ENCODE results near the gene MARK1.

Gene MARK1

DNA sequence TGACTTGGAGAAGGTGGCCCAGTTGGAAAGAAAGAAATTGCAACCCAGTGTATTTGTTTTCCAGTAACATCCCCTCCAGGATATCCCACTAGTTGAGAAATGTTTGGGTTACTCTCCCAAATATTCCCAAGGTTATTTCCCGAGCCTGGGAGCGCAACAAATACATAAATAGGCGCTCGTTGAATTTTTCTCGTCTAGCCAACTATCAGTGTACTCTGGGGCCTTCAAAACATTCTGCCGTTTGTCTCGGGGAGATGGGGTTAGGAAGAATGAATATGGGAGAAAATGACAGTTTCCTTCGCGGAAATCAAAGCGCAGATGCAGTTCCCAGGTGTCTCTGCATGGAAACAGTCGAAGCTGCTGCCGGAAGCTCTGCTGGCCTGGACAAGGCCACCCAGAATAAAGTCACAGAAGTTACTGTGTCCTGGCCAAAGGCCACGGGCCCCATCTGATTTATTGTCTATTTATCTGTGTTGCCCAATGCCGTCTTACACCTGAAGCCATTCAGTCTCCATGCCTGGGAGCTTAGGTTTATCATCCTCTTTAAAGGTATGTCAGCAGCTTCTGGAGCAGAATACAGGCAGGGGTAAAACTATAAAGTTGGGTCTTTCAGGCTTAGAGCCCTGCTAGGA lies 163.2 kb downstream of the MARK1 start:
- DNase-seq (ENCODE audit: low read depth): no peak

DNA sequence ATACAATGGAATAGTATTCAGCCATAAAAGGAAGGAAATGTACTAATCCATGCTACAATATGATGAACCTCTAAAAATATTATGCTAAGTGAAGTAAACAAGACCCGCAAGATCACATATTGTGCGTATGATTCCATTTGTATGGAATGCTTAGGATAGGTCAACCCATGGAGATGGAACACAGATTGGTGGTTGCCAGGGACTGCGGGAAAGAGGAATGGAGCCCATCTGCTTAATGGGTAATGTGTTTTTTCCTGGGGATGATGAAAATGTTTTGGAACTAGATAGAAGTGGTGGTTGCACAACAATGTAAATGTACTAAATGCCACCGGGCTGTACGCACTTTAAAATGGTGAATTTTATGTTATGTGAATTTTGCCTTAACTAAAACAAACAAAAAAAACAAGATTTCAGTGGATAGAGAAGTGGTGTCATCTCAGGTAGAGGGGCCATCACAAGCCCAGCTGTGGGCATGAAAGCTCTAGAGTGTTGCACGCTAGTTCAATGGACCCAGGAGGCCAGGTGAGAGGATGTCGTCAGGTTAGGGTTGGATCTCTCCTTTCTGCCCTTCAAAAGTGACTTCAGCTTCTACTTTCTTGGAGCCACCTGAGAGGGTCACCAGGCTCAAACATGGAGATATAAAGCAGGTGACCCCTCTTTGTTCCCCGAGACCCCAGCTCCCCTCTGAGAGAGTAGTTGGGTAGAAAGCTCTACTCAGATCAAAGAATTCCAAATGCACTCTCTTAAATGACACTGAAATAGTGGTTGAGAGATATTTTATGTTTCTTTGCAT lies 164.7 kb downstream of the MARK1 start:
- no peak for DNase-seq (ENCODE audit: low read depth)

DNA sequence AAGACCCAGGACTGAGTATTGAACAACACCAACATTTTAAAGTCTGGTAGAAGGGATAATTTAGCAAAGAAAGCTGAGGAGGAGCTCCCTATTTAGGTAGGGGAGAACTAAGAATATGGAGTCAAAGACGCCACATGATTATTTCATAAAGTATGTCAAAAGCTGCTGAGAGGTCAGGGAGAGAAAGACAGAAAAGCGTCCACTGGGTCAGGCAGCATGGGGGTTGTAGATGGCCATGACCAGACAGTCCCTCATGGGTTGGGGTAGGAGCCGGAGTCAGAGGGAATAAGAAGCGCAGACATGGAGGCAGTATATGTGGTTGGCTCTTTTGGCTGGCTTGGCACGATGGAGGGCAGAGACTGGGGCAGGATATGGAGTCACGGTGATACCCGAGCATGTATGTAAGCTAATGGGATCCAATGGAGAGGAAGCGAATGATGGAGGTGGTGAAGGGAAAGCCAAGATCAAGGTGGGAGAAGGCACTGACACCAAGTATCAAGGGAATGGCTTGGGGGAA lies 167.0 kb downstream of the MARK1 start:
- DNase-seq (ENCODE audit: low read depth): no peak

DNA sequence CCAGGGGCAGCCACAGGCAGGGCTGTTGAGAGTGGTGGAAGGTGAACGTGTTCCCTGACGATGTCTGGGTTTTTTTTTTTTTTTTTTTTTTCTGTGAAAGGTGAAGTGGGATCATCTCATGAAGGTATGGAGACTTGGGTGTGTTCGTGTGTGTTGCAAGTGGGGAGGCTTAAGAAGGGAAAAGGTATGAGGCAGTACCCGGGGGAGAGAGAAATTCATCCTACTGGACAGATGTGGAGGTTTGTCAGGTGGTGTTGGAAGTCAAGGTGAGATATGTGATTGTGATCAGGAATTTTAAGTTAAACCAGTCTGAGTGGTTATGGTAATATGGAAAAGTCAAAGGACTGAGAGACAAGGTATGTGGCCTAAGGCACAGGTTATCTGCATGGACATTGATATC lies 167.5 kb downstream of the MARK1 start:
- DNase-seq (ENCODE audit: low read depth): no peak

DNA sequence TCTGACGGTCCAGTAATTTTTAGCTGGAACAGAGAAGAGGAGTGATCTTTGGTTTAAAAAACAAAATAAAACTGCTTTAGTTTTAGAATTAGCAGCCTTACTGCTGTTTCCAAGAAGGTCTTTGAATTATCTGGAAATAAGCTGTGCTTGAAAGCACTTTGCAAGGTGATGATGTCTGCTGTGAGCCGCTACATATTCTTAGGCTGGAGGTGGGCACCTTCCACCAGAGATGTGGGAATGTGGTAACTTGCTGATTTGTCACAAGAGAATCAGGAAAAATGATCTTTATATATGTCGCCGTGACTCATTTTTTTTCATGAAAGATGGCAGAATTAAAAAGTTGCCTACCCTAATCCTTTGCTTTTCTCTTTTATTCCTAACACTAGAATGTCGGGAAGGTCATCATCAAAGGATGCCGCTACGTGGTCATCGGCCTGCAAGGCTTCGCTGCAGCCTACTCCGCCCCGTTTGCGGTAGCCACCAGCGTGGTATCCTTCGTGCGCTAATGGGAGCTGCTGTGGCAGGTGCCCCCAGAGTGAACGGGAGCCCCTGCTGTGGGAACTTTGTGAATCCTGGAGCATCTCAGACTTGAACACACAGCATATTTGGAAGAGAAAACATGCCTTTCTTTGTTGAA lies 168.4 kb downstream of the MARK1 start:
- no peak for DNase-seq (ENCODE audit: low read depth)

DNA sequence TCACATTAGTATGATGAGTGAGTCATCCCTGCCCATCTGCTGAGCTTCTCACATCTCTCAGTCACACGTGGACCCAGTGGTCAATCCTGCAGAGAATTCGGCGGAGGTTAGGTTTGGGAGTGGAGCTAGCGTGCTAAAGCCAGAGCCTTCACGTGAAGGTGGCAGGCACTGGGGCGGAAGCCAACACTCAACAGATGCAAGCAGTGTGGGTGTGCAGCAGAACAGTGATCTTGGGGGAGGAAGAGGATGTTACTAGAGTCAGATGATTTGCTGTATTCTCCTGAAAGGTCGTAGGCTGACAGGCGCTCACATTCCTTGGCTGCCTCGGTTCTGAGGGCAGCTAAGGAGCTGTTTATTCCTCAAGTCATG lies 168.9 kb downstream of the MARK1 start:
- DNase-seq (ENCODE audit: low read depth): no peak

DNA sequence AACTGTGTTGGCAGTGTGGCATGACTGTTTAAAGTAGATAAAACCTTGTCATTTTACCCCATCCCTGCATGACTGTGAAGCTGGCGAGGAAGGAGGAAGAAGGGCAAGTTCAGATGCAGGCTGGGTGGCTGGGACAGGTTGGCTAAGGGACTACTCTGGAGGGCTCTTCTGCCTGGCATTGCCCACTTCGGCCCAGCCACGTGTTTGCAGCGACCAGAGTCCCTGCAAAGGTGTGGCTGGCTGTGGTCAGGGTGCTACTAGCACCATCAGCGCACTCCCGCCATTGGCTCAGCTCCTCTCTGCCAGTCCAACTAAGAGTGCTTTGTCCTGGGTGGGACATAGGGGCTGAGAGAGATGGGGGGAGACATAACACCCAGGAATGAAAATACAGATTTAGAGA lies 169.4 kb downstream of the MARK1 start:
- DNase-seq (ENCODE audit: low read depth): no peak

DNA sequence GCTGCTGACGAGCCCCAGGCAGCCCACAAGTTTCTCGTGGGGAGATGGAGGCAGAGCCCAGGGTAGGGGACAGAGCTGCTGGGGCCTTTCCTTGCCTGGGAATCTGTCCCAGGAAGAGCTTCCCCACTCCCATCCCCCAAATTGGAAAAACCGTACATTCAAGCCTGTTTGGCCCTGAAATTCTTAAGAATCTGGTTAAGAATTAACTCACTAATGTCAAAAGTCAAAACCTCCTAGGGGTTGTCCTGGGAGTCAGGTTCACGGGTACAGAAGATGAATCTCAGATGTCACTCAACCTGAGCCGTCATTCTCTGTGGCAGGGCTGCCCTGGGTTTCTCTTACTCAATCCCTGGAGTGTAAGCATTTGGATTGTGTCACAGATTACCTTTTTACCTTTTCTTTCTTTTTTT lies 170.7 kb downstream of the MARK1 start:
- no peak for DNase-seq (ENCODE audit: low read depth)

DNA sequence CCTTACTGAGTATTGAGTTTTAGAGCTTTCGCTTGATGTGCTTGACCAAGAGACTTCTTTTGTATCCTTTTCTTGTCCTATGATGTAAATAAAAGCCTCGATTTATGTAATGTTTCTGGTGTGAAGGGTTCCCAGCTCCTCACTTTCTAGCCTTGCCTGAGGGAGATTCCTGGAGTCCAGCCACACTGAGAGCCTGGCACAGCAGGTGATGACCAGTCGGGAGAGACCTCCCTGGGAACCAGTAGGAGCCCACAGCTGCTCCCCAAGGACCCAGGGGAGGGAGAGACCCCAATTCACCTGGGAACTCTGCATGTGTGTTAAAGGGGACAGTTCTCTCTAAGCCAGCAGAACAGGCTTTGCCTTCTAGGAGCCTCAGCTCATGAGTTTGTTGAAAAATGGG lies 171.1 kb downstream of the MARK1 start:
- DNase-seq (ENCODE audit: low read depth): no peak

DNA sequence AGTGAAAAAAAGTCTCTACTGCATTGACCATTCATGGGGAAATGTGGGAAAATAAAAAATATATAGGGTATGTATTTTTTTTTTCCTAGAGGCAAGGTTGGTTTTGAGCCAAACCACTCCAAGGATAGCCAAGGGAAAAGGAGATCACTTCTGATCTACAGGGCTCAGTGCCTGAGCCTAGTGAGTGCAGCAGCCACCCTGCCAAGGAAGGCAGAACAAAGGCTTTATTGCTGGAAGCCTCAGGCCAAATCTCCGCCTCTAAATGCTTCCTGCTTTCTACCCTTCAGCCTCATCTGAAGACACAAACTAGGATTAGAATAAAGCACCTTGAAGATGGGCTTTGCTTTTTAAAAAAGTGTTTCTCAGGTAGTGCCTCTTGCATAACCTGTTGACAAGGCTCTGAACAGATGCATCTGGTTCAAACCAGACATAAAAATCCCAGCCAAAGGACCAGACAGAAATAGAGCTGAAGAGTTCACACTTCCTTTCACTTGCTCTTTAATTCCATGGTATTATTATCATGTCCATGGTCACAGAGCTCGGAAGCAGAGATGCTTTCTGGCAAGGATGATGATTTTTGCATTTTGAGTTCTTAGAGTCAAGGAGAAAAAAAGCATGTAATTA lies 172.7 kb downstream of the MARK1 start:
- no peak for DNase-seq (ENCODE audit: low read depth)

DNA sequence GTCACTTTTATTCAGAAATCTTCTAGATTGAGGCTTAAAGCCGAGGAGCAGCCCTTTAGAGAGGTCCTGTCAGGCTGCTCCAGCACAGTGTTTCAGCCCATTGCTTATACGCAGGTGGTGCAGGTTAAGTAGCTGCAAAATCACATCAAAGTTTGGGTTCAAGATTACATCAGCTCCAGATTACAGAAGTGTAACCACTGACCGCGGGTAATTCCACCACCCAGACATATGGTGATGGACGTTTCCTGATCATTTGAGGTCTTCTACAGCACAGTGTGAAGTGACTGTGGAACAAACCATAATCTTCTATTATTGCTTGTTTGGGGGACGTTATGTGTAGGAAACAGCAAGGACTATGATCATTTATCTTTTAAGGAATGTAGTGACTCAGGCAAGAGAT lies 174.0 kb downstream of the MARK1 start:
- no peak for DNase-seq (ENCODE audit: low read depth)

DNA sequence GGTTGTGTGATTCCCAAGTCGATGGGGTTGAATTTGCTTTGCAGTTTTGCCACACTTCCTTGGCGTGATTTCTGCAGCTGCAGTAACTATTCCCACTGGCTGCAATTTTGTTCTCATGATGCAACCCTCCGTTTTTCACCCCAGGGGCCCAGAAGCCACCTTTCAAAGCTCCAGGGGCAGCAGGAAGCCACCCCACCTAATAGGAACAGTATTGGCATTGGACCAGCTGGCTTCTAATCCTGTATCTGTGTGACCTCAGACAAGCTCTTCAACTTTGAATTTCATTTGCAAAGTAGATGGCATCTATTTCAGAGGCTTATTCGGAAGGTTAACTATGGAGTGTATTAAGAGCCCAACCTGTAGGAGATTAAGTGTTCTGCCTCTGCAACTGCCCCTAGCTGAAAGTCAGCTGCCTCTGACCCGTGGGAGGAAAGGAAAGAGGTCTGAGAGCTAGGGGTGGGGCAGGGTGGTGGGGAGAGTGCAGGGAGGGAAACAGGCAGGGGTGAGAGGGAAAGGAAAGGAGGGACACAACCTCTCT lies 174.9 kb downstream of the MARK1 start:
- DNase-seq (ENCODE audit: low read depth): no peak

DNA sequence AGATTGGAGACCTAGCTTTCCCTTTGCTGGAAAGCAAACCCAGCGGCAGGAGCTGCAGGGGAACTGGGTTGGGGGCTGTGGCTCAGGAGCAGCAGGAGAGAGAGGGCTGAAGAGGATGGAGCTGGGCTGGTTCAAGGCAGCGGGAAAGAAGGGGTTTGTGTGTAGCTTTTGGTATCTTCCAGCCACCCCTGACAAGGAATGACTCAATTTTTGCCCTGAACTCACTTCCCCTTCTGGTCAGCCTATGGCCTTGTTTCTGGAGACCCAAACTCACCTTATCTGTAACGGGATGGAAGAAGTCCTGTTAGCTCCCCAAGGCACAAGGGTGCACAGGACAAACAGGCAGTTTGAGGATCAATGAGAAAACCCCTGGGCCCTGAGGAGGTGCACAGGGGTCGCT lies 175.4 kb downstream of the MARK1 start:
- no peak for DNase-seq (ENCODE audit: low read depth)

DNA sequence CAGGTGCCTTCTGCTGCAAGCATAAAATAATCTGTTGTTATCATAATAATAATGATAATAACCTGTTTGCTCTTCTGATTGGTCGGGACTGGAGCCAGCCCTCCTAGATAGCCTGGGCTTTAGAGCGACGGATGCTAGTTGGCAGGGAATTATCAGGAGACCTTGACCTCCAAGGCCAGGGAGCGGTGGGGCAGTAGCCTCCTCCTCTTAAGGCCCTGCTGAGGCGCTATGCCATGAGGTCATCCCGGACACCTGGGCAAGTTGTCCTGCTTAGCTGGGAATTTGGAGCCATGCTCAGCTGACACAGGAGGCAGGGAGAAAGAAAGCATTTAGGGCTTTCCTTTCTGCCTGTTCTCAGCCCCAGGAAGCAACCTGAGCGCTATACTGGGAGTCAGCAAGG lies 177.8 kb downstream of the MARK1 start:
- DNase-seq (ENCODE audit: low read depth): no peak

DNA sequence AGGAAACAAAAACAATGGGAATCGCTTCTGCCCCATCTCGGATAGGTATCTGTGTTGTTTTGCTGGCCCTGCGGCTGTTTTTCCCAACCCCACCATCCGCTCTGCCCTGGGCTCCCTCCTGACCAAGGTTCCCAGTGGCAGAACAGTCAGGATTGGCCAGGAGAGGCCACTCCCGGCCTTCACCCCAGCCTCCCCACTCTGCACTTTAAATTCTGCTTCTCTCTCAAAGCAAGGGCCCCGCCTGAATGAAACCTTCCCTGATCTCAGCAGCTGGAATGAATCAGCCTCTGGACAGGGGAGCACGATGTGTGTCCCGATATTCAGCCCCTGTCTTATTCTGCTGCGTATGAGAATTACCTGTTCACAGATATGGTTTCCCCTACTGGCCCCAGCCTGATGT lies 178.5 kb downstream of the MARK1 start:
- DNase-seq (ENCODE audit: low read depth): no peak

DNA sequence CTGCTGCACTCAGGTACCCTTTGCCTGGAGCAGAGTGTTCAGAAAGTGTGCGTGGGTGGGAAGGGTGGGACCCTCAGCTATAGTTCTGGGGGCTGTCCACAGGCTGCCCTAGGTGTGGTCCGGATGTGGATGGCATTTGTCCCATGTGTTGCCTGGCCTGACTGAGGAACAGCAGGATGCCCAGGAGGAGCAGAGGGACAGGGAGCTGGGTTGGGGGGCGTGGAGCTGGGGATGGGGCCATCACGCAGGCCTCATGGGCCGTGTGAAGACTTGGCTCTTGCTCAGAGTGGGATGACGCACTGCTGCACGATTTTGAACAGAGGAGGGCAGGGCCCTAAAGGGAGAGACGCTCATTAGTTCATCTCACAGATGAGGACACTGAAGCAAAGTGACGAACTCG lies 179.2 kb downstream of the MARK1 start:
- DNase-seq (ENCODE audit: low read depth): no peak

DNA sequence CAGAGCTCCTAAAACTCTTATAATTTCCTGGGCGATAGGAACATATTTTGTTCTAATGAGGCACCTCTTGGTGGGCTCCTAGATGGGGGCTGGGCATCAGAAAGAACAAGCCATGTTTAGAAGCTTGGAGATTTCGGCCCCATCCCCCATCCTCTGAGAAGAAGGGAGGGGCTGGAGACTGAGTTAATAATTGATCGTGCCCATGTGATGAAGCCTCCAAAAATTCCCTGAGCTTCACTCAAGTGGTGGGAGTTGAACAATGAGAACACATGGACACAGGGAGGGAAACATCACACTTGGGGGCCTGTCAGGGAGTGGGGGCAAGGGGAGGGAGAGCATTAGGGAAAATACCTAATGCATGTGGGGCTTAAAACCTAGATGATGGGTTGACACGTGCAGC lies 180.3 kb downstream of the MARK1 start:
- DNase-seq (ENCODE audit: low read depth): no peak

DNA sequence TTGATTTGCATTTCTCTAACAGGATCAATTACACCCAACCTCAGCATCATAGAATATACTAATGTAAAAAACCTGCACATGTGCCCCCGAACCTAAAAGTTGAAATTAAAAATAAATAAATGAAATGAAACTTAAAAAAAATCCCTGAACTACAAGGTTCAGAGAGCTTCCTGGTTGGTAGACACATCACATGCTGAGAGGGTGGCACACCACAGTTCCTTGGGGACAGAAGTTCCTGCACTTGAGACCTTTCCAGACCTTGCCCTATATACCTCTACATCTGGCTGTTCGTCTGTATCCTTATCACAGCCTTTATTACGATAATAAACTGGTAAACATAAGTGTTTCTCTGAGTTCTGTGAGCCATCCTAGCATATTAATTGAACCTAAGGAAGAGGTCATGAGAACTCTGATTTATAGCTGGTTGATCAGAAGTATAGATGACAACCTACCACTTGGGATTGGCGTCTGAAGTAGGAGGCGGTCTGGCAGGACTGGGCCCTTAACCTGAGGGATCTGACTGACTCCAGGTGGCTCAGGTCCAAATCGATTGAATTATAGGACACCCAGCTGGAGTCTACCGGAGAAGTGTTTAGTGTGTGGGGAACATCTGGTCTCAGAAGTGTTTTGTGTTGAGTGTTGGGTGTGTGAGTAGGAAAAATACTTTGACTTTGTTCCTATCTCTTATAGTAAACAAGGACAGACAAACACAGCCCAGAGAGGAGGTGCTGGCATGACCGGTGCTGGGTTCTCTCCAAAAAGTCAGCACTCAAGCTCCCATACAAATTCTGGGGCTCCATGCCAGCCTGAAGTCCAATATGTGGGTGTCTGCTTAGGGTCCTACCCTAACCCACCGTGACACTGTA lies 181.2 kb downstream of the MARK1 start:
- no peak for DNase-seq (ENCODE audit: low read depth)

DNA sequence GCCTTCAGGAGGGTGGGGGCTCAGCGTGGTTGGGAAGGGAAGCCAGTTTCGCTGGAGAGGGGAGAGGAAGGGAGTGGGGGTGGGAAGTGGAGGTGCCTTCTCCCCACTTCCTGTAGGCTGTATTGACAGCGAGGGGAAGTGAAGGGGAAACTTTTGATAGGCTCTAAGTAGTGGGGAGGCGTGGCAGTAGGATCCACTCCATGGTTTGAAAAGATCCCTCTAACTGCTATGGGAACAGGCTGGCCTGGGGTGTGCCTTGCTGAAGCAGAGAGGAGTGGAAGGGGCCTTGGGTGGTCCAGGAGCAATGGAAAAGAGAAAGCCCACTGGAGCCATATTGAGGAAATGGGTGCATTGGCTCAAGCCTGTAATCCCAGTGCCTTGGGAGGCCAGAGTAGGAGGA lies 182.4 kb downstream of the MARK1 start:
- no peak for DNase-seq (ENCODE audit: low read depth)

DNA sequence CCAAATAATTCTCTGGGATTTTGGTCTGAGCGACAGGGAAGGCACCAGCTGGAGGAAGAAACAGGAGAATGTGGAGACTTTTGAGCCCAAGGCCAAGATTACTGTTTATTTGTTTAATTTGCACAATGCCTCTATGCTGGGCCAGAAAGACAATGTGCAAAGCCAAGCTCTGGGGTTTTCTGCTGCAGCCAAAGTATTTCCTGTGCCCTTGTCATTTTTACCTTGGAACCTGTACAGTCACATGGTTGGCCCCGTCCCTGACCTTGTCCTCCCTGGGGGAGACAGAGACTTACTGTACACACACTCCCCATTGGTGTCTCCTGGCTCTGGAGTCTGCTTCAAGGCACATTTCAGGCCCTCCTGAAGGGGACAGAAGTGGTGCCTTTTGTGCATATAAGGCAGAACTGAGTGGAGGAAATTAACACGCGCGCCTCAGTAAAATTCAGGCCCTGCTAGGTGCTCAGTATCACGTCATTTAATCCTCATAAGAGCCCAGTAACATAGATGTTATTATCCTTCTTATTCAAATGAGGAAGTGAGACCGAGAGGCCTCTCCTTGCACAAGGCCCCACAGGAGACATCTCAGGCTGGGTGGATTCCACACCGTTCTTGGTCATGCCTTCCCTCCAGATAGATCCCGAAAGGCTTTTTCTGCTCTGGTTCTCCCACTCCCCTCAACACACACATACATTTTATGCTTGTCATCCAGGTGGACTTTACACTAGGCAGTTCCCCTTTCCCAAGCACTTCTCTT lies 183.3 kb downstream of the MARK1 start:
- no peak for DNase-seq (ENCODE audit: low read depth)

Measured in GM04504 (cell line).